OCI-LY3 (cell line): ENCODE results near the gene C1orf21.

Experiments used
- H2AFZ ChIP-seq: fragments of 200-600, 300-600 bp; shearing (Covaris generic); 2 replicates; pipeline ENCODE4 v1.6.0; 2014; ENCODE audit warnings: antibody characterized with exemption, low read depth, low read length
- H3K27ac ChIP-seq: fragments of 200-600, 300-600 bp; sonication (generic); 2 replicates; pipeline ENCODE4 v1.5.1; 2014; ENCODE audit warnings: mild to moderate bottlenecking, low read length, moderate library complexity, mixed read lengths
- H3K27me3 ChIP-seq: fragments of 200-600, 300-600 bp; sonication (generic); 2 replicates; pipeline ENCODE4 v1.6.1; 2014; ENCODE audit warnings: low read depth, low read length, mixed read lengths
- H3K36me3 ChIP-seq: fragments of 200-600, 300-600 bp; sonication (generic); replicated peaks from 2 replicates; pipeline ENCODE3; 2014; ENCODE audit warnings: low read depth, low read length, mixed read lengths
- H3K4me1 ChIP-seq: fragments of 300-600, 200-600 bp; sonication (generic); 2 replicates; pipeline ENCODE4 v1.6.1; 2014; ENCODE audit warnings: low read length, mixed read lengths
- H3K4me2 ChIP-seq: fragments of 200-600, 300-600 bp; sonication (generic); 2 replicates; pipeline ENCODE4 v1.6.1; 2014; ENCODE audit warnings: low read length, mixed read lengths
- H3K4me3 ChIP-seq: fragments of 300-600, 200-600 bp; sonication (generic); 2 replicates; pipeline ENCODE4 v1.5.1; 2014; ENCODE audit warnings: antibody characterized with exemption, mild to moderate bottlenecking, low read length, moderate library complexity
- H3K79me2 ChIP-seq: fragments of 300-600, 200-600 bp; shearing (Covaris generic); 2 replicates; pipeline ENCODE4 v1.6.1; 2014; ENCODE audit warnings: mild to moderate bottlenecking, low read length, mixed read lengths
- H3K9ac ChIP-seq: fragments of 300-600, 200-600 bp; shearing (Covaris generic); 2 replicates; pipeline ENCODE4 v1.6.0; 2014; ENCODE audit warnings: mild to moderate bottlenecking, low read length, moderate library complexity
- H3K9me3 ChIP-seq: fragments of 200-600, 300-600 bp; shearing (Covaris generic); 2 replicates; pipeline ENCODE4 v1.6.1; 2014; ENCODE audit warnings: low read length, mixed read lengths; ENCODE audit not compliant: insufficient read depth
- H4K20me1 ChIP-seq: fragments of 200-600, 300-600 bp; sonication (generic); 2 replicates; pipeline ENCODE4 v1.6.1; 2016; ENCODE audit warnings: low read length, mixed read lengths; ENCODE audit not compliant: insufficient read depth
- CTCF ChIP-seq: fragments of 200-600, 300-600 bp; sonication (generic); IDR thresholded peaks from 2 replicates; pipeline ENCODE4 v1.5.1; 2014; ENCODE audit warnings: antibody characterized with exemption, low read length, low read depth
- EZH2phosphoT487 ChIP-seq: fragments of 200-600 bp; shearing (Covaris generic); IDR thresholded peaks from 2 replicates; pipeline ENCODE4 v1.6.1; 2018; ENCODE audit warnings: antibody characterized with exemption, mixed run types, low read depth

Gene C1orf21

GRCh38 chr1:184598403-184599193 lies 211.8 kb downstream of the C1orf21 start:
- Histone ChIP-seq H3K27me3 (no peaks in the 10 kb centered on the region), H3K9ac (no peak overlapping the region), H2AFZ (no peak overlapping the region), H3K27ac (no peak overlapping the region), H4K20me1 (no peaks in the 10 kb centered on the region), H3K4me1 (peaks cover 4% of the 10 kb centered on the region; the same call in 1 of the 2 replicates), H3K4me2 (no peak overlapping the region), H3K4me3 (no peak overlapping the region), H3K9me3 (no peaks in the 10 kb centered on the region), H3K36me3 (no peaks in the 10 kb centered on the region), H3K79me2 (no peaks in the 10 kb centered on the region)
- TF ChIP-seq CTCF: no peak
- TF ChIP-seq EZH2phosphoT487: no peak

- Histone ChIP-seq H3K79me2 (no peaks in the 10 kb centered on the region), H3K4me2 (no peak overlapping the region), H3K4me3 (no peak overlapping the region), H3K9me3 (no peaks in the 10 kb centered on the region), H3K4me1 (peaks cover 4% of the 10 kb centered on the region; the same call in 1 of the 2 replicates), H4K20me1 (no peaks in the 10 kb centered on the region), H3K9ac (no peak overlapping the region), H3K36me3 (no peaks in the 10 kb centered on the region), H3K27me3 (no peaks in the 10 kb centered on the region), H2AFZ (no peak overlapping the region), H3K27ac (no peak overlapping the region)
- no peak for TF ChIP-seq CTCF
- TF ChIP-seq EZH2phosphoT487: no peak
These were observed 217.5 kb downstream of the C1orf21 start for GRCh38 chr1:184604152-184604900.

GRCh38 chr1:184605941-184606340 lies 219.1 kb downstream of the C1orf21 start:
- Histone ChIP-seq H4K20me1 (no peaks in the 10 kb centered on the region), H3K79me2 (no peaks in the 10 kb centered on the region), H2AFZ (no peak overlapping the region), H3K9me3 (no peaks in the 10 kb centered on the region), H3K27me3 (no peaks in the 10 kb centered on the region), H3K4me1 (peaks cover 7% of the 10 kb centered on the region), H3K9ac (no peak overlapping the region), H3K27ac (no peak overlapping the region), H3K4me3 (no peak overlapping the region), H3K4me2 (no peak overlapping the region), H3K36me3 (no peaks in the 10 kb centered on the region)
- TF ChIP-seq CTCF (no peak), EZH2phosphoT487 (no peak)

GRCh38 chr1:184606786-184607185 lies 220.0 kb downstream of the C1orf21 start:
- TF ChIP-seq EZH2phosphoT487 (no peak), CTCF (no peak)

More at GRCh38 chr1:184606786-184607185, 220.0 kb downstream of the C1orf21 start:
- Histone ChIP-seq H3K9ac (no peak overlapping the region), H2AFZ (no peak overlapping the region), H3K4me2 (no peak overlapping the region), H3K4me3 (no peak overlapping the region), H3K9me3 (no peaks in the 10 kb centered on the region), H3K27me3 (no peaks in the 10 kb centered on the region), H3K4me1 (peaks cover 9% of the 10 kb centered on the region), H3K79me2 (no peaks in the 10 kb centered on the region), H3K36me3 (no peaks in the 10 kb centered on the region), H4K20me1 (no peaks in the 10 kb centered on the region), H3K27ac (no peak overlapping the region)
